H1 (cell line): ENCODE measurements around the gene RPUSD4. TPM values are rescaled to one million over a fixed set of nuclear protein-coding genes. Genes with fewer than 3 reads are reported as not detected.

Experiments used
- CTCF ChIA-PET: fragments of 300-600 bp; sonication (Branson Sonifier 250); formaldehyde crosslinking; loops from one replicate; lab custom pipeline; 2021; ENCODE audit not compliant: partially characterized antibody; lab: Charles Lee
- POLR2A ChIA-PET: fragments of 300-600 bp; sonication (Branson Sonifier 250); formaldehyde crosslinking; loops from one replicate; lab custom pipeline; 2021; ENCODE audit warnings: inconsistent platforms; ENCODE audit not compliant: partially characterized antibody; lab: Charles Lee
- DNase-seq, 2 experiments: peaks; one replicate each; pipeline versions ENCODE4 v3.0.0 to v3.0.0-alpha.2; 2010 to 2022; ENCODE audit warnings: low spot score in 2 of 2, low read depth in 1 of 2, mixed read lengths in 1 of 2
- FAIRE-seq: peaks from 2 replicates; lab custom pipeline; 2011; peaks lifted over from hg19 to GRCh38; lab: Jason Lieb, UNC
- H2AFZ ChIP-seq: 2 replicates; pipeline ENCODE4 v1.8.1; 2012; ENCODE audit warnings: low read length, inconsistent platforms
- H2AK5ac ChIP-seq: 2 replicates; pipeline ENCODE4 v1.6.1; 2013; ENCODE audit warnings: low read depth, low read length
- H2BK120ac ChIP-seq: replicated peaks from 2 replicates; pipeline ENCODE3; 2013; ENCODE audit warnings: low read depth, low read length, inconsistent platforms
- H2BK12ac ChIP-seq: 2 replicates; pipeline ENCODE4 v1.6.1; 2013; ENCODE audit warnings: low read depth, low read length
- H2BK15ac ChIP-seq: 2 replicates; pipeline ENCODE4 v1.6.1; 2013; ENCODE audit warnings: low read length
- H2BK20ac ChIP-seq: 2 replicates; pipeline ENCODE4 v1.6.1; 2013; ENCODE audit warnings: low read length
- H2BK5ac ChIP-seq: 2 replicates; pipeline ENCODE4 v1.6.1; 2013; ENCODE audit warnings: low read depth, low read length
- H3K14ac ChIP-seq: 2 replicates; pipeline ENCODE4 v1.6.1; 2013; ENCODE audit warnings: inconsistent platforms; ENCODE audit not compliant: insufficient read length
- H3K18ac ChIP-seq: 2 replicates; pipeline ENCODE4 v1.6.1; 2013; ENCODE audit warnings: low read length; ENCODE audit errors: extremely low read depth
- H3K23ac ChIP-seq: 2 replicates; pipeline ENCODE4 v1.6.1; 2013; ENCODE audit warnings: inconsistent platforms; ENCODE audit not compliant: insufficient read length
- H3K23me2 ChIP-seq: 2 replicates; pipeline ENCODE4 v1.6.1; 2013; ENCODE audit warnings: low read depth, low read length
- H3K27ac ChIP-seq: 2 replicates; pipeline ENCODE4 v1.6.1; 2011; ENCODE audit warnings: low read depth, low read length, inconsistent platforms
- H3K27me3 ChIP-seq, 4 experiments: replicated peaks in 1 of 4; 1 replicate in 1 of 4; 2 replicates in 3 of 4; pipeline versions ENCODE4 v1.6.1 to v1.8.1; 2011 to 2013; ENCODE audit warnings: low read length in 3 of 4, mild to moderate bottlenecking in 3 of 4, inconsistent platforms in 2 of 4, mixed read lengths in 2 of 4, moderate library complexity in 1 of 4; ENCODE audit not compliant: control insufficient read depth in 3 of 4, insufficient read depth in 3 of 4; ENCODE audit errors: extremely low read depth in 1 of 4
- H3K36me3 ChIP-seq, 4 experiments: 2 replicates each; pipeline versions ENCODE4 v1.6.1 to v1.8.1; 2011 to 2013; ENCODE audit warnings: mild to moderate bottlenecking in 4 of 4, low read length in 3 of 4, moderate library complexity in 2 of 4, control low read depth in 1 of 4, inconsistent platforms in 1 of 4; ENCODE audit not compliant: insufficient read depth in 4 of 4, control insufficient read depth in 2 of 4
- H3K4ac ChIP-seq: replicated peaks from 2 replicates; pipeline ENCODE3; 2013; ENCODE audit warnings: low read length, low read depth, mixed read lengths, inconsistent platforms; ENCODE audit not compliant: insufficient read length
- H3K4me1 ChIP-seq, 4 experiments: replicated peaks in 1 of 4; 1 replicate in 1 of 4; 2 replicates in 3 of 4; pipeline versions ENCODE4 v1.6.1 to v1.8.1; 2011 to 2013; ENCODE audit warnings: low read length in 3 of 4, inconsistent platforms in 2 of 4, mixed read lengths in 1 of 4; ENCODE audit not compliant: insufficient read depth in 4 of 4, control insufficient read depth in 3 of 4
- H3K4me2 ChIP-seq, 2 experiments: 2 replicates each; pipeline versions ENCODE4 v1.6.1 to v1.8.1; 2011 to 2013; ENCODE audit warnings: low read depth in 2 of 2, low read length in 2 of 2, control low read depth in 1 of 2, inconsistent platforms in 1 of 2, mild to moderate bottlenecking in 1 of 2; ENCODE audit not compliant: insufficient read depth in 1 of 2
- H3K4me3 ChIP-seq, 4 experiments: fragments of 200-600, 300-600 bp in 1 of 4; sonication (generic), shearing (Covaris generic), sonication (Bioruptor Twin) in 1 of 4; 2 replicates each; pipeline versions ENCODE4 v1.5.1 to v1.8.1; 2011 to 2016; ENCODE audit warnings: low read length in 4 of 4, low read depth in 3 of 4, control low read depth in 2 of 4, inconsistent platforms in 2 of 4, mild to moderate bottlenecking in 2 of 4, mixed read lengths in 1 of 4, moderate library complexity in 1 of 4; ENCODE audit not compliant: insufficient read depth in 2 of 4; ENCODE audit errors: extremely low read depth in 1 of 4
- H3K56ac ChIP-seq: replicated peaks from 2 replicates; pipeline ENCODE3; 2013; ENCODE audit warnings: low read depth, mild to moderate bottlenecking, mixed read lengths, low read length, inconsistent platforms; ENCODE audit not compliant: insufficient read length
- H3K79me1 ChIP-seq: 2 replicates; pipeline ENCODE4 v1.6.1; 2013; ENCODE audit warnings: low read depth, low read length, control low read depth
- H3K79me2 ChIP-seq, 2 experiments: 2 replicates each; pipeline versions ENCODE4 v1.6.1 to v1.8.1; 2012 to 2013; ENCODE audit warnings: low read length in 2 of 2, mild to moderate bottlenecking in 2 of 2, inconsistent platforms in 1 of 2; ENCODE audit not compliant: insufficient read depth in 2 of 2, control insufficient read depth in 1 of 2
- H3K9ac ChIP-seq, 4 experiments: replicated peaks in 1 of 4; 1 replicate in 1 of 4; 2 replicates in 3 of 4; pipeline versions ENCODE4 v1.6.1 to v1.8.1; 2011 to 2013; ENCODE audit warnings: low read depth in 3 of 4, low read length in 3 of 4, control low read depth in 2 of 4, mild to moderate bottlenecking in 2 of 4, moderate library complexity in 2 of 4, inconsistent platforms in 1 of 4; ENCODE audit errors: extremely low read depth in 1 of 4
- H3K9me3 ChIP-seq, 2 experiments: 2 replicates each; pipeline versions ENCODE4 v1.6.1 to v1.8.1; 2012 to 2013; ENCODE audit warnings: mild to moderate bottlenecking in 2 of 2, moderate library complexity in 2 of 2, control low read depth in 1 of 2, inconsistent platforms in 1 of 2, low read depth in 1 of 2, low read length in 1 of 2, mixed read lengths in 1 of 2; ENCODE audit not compliant: insufficient read depth in 2 of 2
- H4K20me1 ChIP-seq, 2 experiments: replicated peaks in 1 of 2; 2 replicates each; pipeline versions ENCODE3 to v1.8.1; 2011 to 2013; ENCODE audit warnings: inconsistent platforms in 2 of 2, low read length in 2 of 2, mild to moderate bottlenecking in 1 of 2; ENCODE audit not compliant: insufficient read depth in 2 of 2, control insufficient read depth in 1 of 2
- H4K5ac ChIP-seq: 2 replicates; pipeline ENCODE4 v1.6.1; 2013; ENCODE audit warnings: low read length, low read depth, mixed read lengths, inconsistent platforms; ENCODE audit not compliant: insufficient read length
- H4K8ac ChIP-seq: 2 replicates; pipeline ENCODE4 v1.8.0; 2013; ENCODE audit warnings: mild to moderate bottlenecking, moderate library complexity, low read length, inconsistent platforms; ENCODE audit not compliant: insufficient read depth; ENCODE audit errors: extremely low read depth
- H4K91ac ChIP-seq: replicated peaks from 2 replicates; pipeline ENCODE3; 2013; ENCODE audit warnings: low read length, mixed read lengths, inconsistent platforms; ENCODE audit not compliant: insufficient read length
- BACH1 ChIP-seq: IDR thresholded peaks from 2 replicates; pipeline ENCODE4 v1.6.1; 2012; ENCODE audit warnings: low read length, improper control_type of control experiment
- CTBP2 ChIP-seq: IDR thresholded peaks from 2 replicates; pipeline ENCODE4 v1.7.0; 2011; ENCODE audit warnings: borderline replicate concordance, mild to moderate bottlenecking, moderate library complexity, mixed read lengths, low read length; ENCODE audit not compliant: insufficient read depth, insufficient read length
- EGR1 ChIP-seq: IDR thresholded peaks from 2 replicates; pipeline ENCODE4 v1.6.1; 2011; ENCODE audit warnings: low read depth, low read length, borderline replicate concordance
- HDAC6 ChIP-seq: IDR thresholded peaks from one replicate; pipeline ENCODE4 v1.7.1; 2012; ENCODE audit warnings: low read depth, mild to moderate bottlenecking, inconsistent platforms, low read length, moderate library complexity
- JUN ChIP-seq: IDR thresholded peaks from 2 replicates; pipeline ENCODE4 v1.6.1; 2011; ENCODE audit warnings: low read depth, mild to moderate bottlenecking, improper control_type of control experiment, low read length
- JUND ChIP-seq: IDR thresholded peaks from 2 replicates; pipeline ENCODE4 v1.6.1; 2011; ENCODE audit warnings: mild to moderate bottlenecking, improper control_type of control experiment, low read length
- SIRT6 ChIP-seq: IDR thresholded peaks from one replicate; pipeline ENCODE4 v1.7.1; 2012; ENCODE audit warnings: low read length, inconsistent platforms
- SP2 ChIP-seq: IDR thresholded peaks from 2 replicates; pipeline ENCODE4 v1.6.1; 2012; ENCODE audit warnings: mild to moderate bottlenecking, low read length, inconsistent platforms
- WGBS, 2 experiments: shearing (Covaris generic) in 1 of 2; methylation state at CpG; one replicate each; pipeline versions ENCODE4 v1.1.6 to v1.1.7; 2013 to 2015; ENCODE audit warnings: low lambda C conversion rate in 2 of 2, mixed read lengths in 2 of 2, inconsistent platforms in 1 of 2, low coverage in 1 of 2, missing lambda C conversion rate in 1 of 2; ENCODE audit not compliant: insufficient replicate concordance in 2 of 2, insufficient coverage in 1 of 2, insufficient read length in 1 of 2; ENCODE audit errors: extremely low coverage in 1 of 2, missing lambda C conversion rate in 1 of 2; 5-methylcytosine and 5-hydroxymethylcytosine counted together
- polyA plus RNA-seq, 7 experiments: library from polyadenylated mRNA; depleted of rRNA in 3 of 7; stranded (reverse) in 5 of 7; unstranded in 2 of 7; fragments of >200 nt in 5 of 7; fragments of 200-250 nt in 2 of 7; gene quantifications; 1 replicate in 5 of 7; 2 replicates in 1 of 7; 4 replicates in 1 of 7; pipeline versions ENCODE4 v1.2.1 to v1.2.3, GENCODE V29; 2011 to 2013; ENCODE audit warnings: missing spikeins in 2 of 7, mixed read lengths in 2 of 7
- total RNA-seq: library from RNA; stranded (reverse); fragmentation: NEBNext Ultra II Directional; extraction: Animal tissue kit (Norgen Biotek cat#: 25700); gene quantifications from 2 replicates; pipeline ENCODE4 v1.2.1, GENCODE V29; 2021
- TF ChIP-seq, protein P1 (sequence below): IDR thresholded peaks from 2 replicates; pipeline ENCODE4 v1.6.1; 2012; ENCODE audit warnings: inconsistent platforms

The RPUSD4 gene
- total and polyA plus RNA-seq, 2 of the 8 experiments (the other 6 are each of a cell fraction or from before 2014, with no cell fraction given), result 36.1 to 50.7 TPM

DNA sequence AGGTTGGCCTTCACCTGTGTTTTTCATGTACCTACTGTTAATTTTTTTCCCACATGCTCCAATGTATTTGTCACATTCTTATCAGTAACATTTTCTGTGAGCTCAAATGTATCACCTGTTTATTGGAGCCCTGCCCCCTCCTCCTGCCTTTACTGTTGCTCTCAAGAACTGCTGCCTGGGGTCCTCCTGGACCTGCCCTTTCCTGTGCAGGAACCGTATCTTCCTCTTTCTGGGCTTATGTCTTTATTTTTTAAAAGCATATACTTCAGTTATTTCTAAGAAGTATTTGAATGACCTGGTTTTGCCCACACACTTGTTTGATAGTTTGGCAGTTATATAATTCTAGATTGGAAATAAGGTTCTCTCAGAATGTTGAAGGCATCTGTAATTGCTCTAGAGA is 6.0 kb upstream of the RPUSD4 start:
- Histone ChIP-seq H2AK5ac (no peak overlapping the region), H3K4ac (no peak overlapping the region), H3K36me3 (no peaks in the 10 kb centered on the region), H2AFZ (no peak overlapping the region), H2BK20ac (no peak overlapping the region), H2BK15ac (no peak overlapping the region), H3K79me1 (peaks cover 15% of the 10 kb centered on the region), H3K27ac (no peak overlapping the region), H3K4me1 (0 out of 7 replicates have a peak, but pooled peaks cover 0 to 4% (median under 1%) of the 10 kb centered on the region in 4 experiments), H3K18ac (no peak overlapping the region), H4K5ac (no peak overlapping the region), H3K23ac (no peak overlapping the region), H4K20me1 (peaks cover 4% of the 10 kb centered on the region in 2 experiments), H3K9ac (no peak overlapping the region), H3K4me3 (no peak overlapping the region), H3K4me2 (no peak overlapping the region), H2BK120ac (no peak overlapping the region), H3K27me3 (no peaks in the 10 kb centered on the region), H3K14ac (no peak overlapping the region), H3K79me2 (peaks cover 10 to 95% of the 10 kb centered on the region in 2 experiments), H2BK12ac (no peak overlapping the region), H2BK5ac (no peak overlapping the region), H3K9me3 (no peaks in the 10 kb centered on the region), H3K23me2 (peaks cover 3% of the 10 kb centered on the region; the same call in 1 of the 2 replicates), H4K91ac (no peak overlapping the region), H3K56ac (no peak overlapping the region), H4K8ac (no peak overlapping the region)
- WGBS, 2 experiments, result 94% methylated on average over 1 of the region's 1 CpG; no CpG with 5 or more reads in 1 of the 2 experiments
- FAIRE-seq (no peak), DNase-seq (no peak)
- TF ChIP-seq CTBP2, result no peak
- TF ChIP-seq, protein P1, sequence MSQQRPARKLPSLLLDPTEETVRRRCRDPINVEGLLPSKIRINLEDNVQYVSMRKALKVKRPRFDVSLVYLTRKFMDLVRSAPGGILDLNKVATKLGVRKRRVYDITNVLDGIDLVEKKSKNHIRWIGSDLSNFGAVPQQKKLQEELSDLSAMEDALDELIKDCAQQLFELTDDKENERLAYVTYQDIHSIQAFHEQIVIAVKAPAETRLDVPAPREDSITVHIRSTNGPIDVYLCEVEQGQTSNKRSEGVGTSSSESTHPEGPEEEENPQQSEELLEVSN, result no peak
- no peak for TF ChIP-seq HDAC6
- no peak for TF ChIP-seq JUN
- TF ChIP-seq BACH1, result no peak
- TF ChIP-seq SP2, result no peak
- TF ChIP-seq EGR1, result no peak
- TF ChIP-seq JUND, result no peak
- TF ChIP-seq SIRT6, result no peak
- POLR2A ChIA-PET, result interaction anchor here (0.8 to 1.4 kb wide), 2 partner anchors 13 to 31 kb away, joined by 3 read pairs; no protein-coding TSS in a partner anchor
- CTCF ChIA-PET, result interaction anchor here (1.2 kb wide), 1 partner anchor 299 kb away, joined by 3 read pairs; no protein-coding TSS in a partner anchor
